H1 (cell line): ENCODE results near the gene SZT2. TPM values are rescaled to one million over a fixed set of nuclear protein-coding genes. Genes with fewer than 3 reads are reported as not detected.

Experiments
- CTCF ChIA-PET: fragments of 300-600 bp; sonication (Branson Sonifier 250); formaldehyde crosslinking; loops from one replicate; lab custom pipeline; 2021; ENCODE audit not compliant: partially characterized antibody; lab: Charles Lee
- POLR2A ChIA-PET: fragments of 300-600 bp; sonication (Branson Sonifier 250); formaldehyde crosslinking; loops from one replicate; lab custom pipeline; 2021; ENCODE audit warnings: inconsistent platforms; ENCODE audit not compliant: partially characterized antibody; lab: Charles Lee
- DNase-seq, 2 experiments: peaks; one replicate each; pipeline versions ENCODE4 v3.0.0 to v3.0.0-alpha.2; 2010 to 2022; ENCODE audit warnings: low spot score in 2 of 2, low read depth in 1 of 2, mixed read lengths in 1 of 2
- FAIRE-seq: peaks from 2 replicates; lab custom pipeline; 2011; peaks lifted over from hg19 to GRCh38; lab: Jason Lieb, UNC
- H2AFZ ChIP-seq: 2 replicates; pipeline ENCODE4 v1.8.1; 2012; ENCODE audit warnings: low read length, inconsistent platforms
- H2AK5ac ChIP-seq: 2 replicates; pipeline ENCODE4 v1.6.1; 2013; ENCODE audit warnings: low read depth, low read length
- H2BK120ac ChIP-seq: replicated peaks from 2 replicates; pipeline ENCODE3; 2013; ENCODE audit warnings: low read depth, low read length, inconsistent platforms
- H2BK12ac ChIP-seq: 2 replicates; pipeline ENCODE4 v1.6.1; 2013; ENCODE audit warnings: low read depth, low read length
- H2BK15ac ChIP-seq: 2 replicates; pipeline ENCODE4 v1.6.1; 2013; ENCODE audit warnings: low read length
- H2BK20ac ChIP-seq: 2 replicates; pipeline ENCODE4 v1.6.1; 2013; ENCODE audit warnings: low read length
- H2BK5ac ChIP-seq: 2 replicates; pipeline ENCODE4 v1.6.1; 2013; ENCODE audit warnings: low read depth, low read length
- H3K14ac ChIP-seq: 2 replicates; pipeline ENCODE4 v1.6.1; 2013; ENCODE audit warnings: inconsistent platforms; ENCODE audit not compliant: insufficient read length
- H3K18ac ChIP-seq: 2 replicates; pipeline ENCODE4 v1.6.1; 2013; ENCODE audit warnings: low read length; ENCODE audit errors: extremely low read depth
- H3K23ac ChIP-seq: 2 replicates; pipeline ENCODE4 v1.6.1; 2013; ENCODE audit warnings: inconsistent platforms; ENCODE audit not compliant: insufficient read length
- H3K23me2 ChIP-seq: 2 replicates; pipeline ENCODE4 v1.6.1; 2013; ENCODE audit warnings: low read depth, low read length
- H3K27ac ChIP-seq: 2 replicates; pipeline ENCODE4 v1.6.1; 2011; ENCODE audit warnings: low read depth, low read length, inconsistent platforms
- H3K27me3 ChIP-seq, 4 experiments: replicated peaks in 1 of 4; 1 replicate in 1 of 4; 2 replicates in 3 of 4; pipeline versions ENCODE4 v1.6.1 to v1.8.1; 2011 to 2013; ENCODE audit warnings: low read length in 3 of 4, mild to moderate bottlenecking in 3 of 4, inconsistent platforms in 2 of 4, mixed read lengths in 2 of 4, moderate library complexity in 1 of 4; ENCODE audit not compliant: control insufficient read depth in 3 of 4, insufficient read depth in 3 of 4; ENCODE audit errors: extremely low read depth in 1 of 4
- H3K36me3 ChIP-seq, 4 experiments: 2 replicates each; pipeline versions ENCODE4 v1.6.1 to v1.8.1; 2011 to 2013; ENCODE audit warnings: mild to moderate bottlenecking in 4 of 4, low read length in 3 of 4, moderate library complexity in 2 of 4, control low read depth in 1 of 4, inconsistent platforms in 1 of 4; ENCODE audit not compliant: insufficient read depth in 4 of 4, control insufficient read depth in 2 of 4
- H3K4ac ChIP-seq: replicated peaks from 2 replicates; pipeline ENCODE3; 2013; ENCODE audit warnings: low read length, low read depth, mixed read lengths, inconsistent platforms; ENCODE audit not compliant: insufficient read length
- H3K4me1 ChIP-seq, 4 experiments: replicated peaks in 1 of 4; 1 replicate in 1 of 4; 2 replicates in 3 of 4; pipeline versions ENCODE4 v1.6.1 to v1.8.1; 2011 to 2013; ENCODE audit warnings: low read length in 3 of 4, inconsistent platforms in 2 of 4, mixed read lengths in 1 of 4; ENCODE audit not compliant: insufficient read depth in 4 of 4, control insufficient read depth in 3 of 4
- H3K4me2 ChIP-seq, 2 experiments: 2 replicates each; pipeline versions ENCODE4 v1.6.1 to v1.8.1; 2011 to 2013; ENCODE audit warnings: low read depth in 2 of 2, low read length in 2 of 2, control low read depth in 1 of 2, inconsistent platforms in 1 of 2, mild to moderate bottlenecking in 1 of 2; ENCODE audit not compliant: insufficient read depth in 1 of 2
- H3K4me3 ChIP-seq, 4 experiments: fragments of 200-600, 300-600 bp in 1 of 4; sonication (generic), shearing (Covaris generic), sonication (Bioruptor Twin) in 1 of 4; 2 replicates each; pipeline versions ENCODE4 v1.5.1 to v1.8.1; 2011 to 2016; ENCODE audit warnings: low read length in 4 of 4, low read depth in 3 of 4, control low read depth in 2 of 4, inconsistent platforms in 2 of 4, mild to moderate bottlenecking in 2 of 4, mixed read lengths in 1 of 4, moderate library complexity in 1 of 4; ENCODE audit not compliant: insufficient read depth in 2 of 4; ENCODE audit errors: extremely low read depth in 1 of 4
- H3K56ac ChIP-seq: replicated peaks from 2 replicates; pipeline ENCODE3; 2013; ENCODE audit warnings: low read depth, mild to moderate bottlenecking, mixed read lengths, low read length, inconsistent platforms; ENCODE audit not compliant: insufficient read length
- H3K79me1 ChIP-seq: 2 replicates; pipeline ENCODE4 v1.6.1; 2013; ENCODE audit warnings: low read depth, low read length, control low read depth
- H3K79me2 ChIP-seq, 2 experiments: 2 replicates each; pipeline versions ENCODE4 v1.6.1 to v1.8.1; 2012 to 2013; ENCODE audit warnings: low read length in 2 of 2, mild to moderate bottlenecking in 2 of 2, inconsistent platforms in 1 of 2; ENCODE audit not compliant: insufficient read depth in 2 of 2, control insufficient read depth in 1 of 2
- H3K9ac ChIP-seq, 4 experiments: replicated peaks in 1 of 4; 1 replicate in 1 of 4; 2 replicates in 3 of 4; pipeline versions ENCODE4 v1.6.1 to v1.8.1; 2011 to 2013; ENCODE audit warnings: low read depth in 3 of 4, low read length in 3 of 4, control low read depth in 2 of 4, mild to moderate bottlenecking in 2 of 4, moderate library complexity in 2 of 4, inconsistent platforms in 1 of 4; ENCODE audit errors: extremely low read depth in 1 of 4
- H3K9me3 ChIP-seq, 2 experiments: 2 replicates each; pipeline versions ENCODE4 v1.6.1 to v1.8.1; 2012 to 2013; ENCODE audit warnings: mild to moderate bottlenecking in 2 of 2, moderate library complexity in 2 of 2, control low read depth in 1 of 2, inconsistent platforms in 1 of 2, low read depth in 1 of 2, low read length in 1 of 2, mixed read lengths in 1 of 2; ENCODE audit not compliant: insufficient read depth in 2 of 2
- H4K20me1 ChIP-seq, 2 experiments: replicated peaks in 1 of 2; 2 replicates each; pipeline versions ENCODE3 to v1.8.1; 2011 to 2013; ENCODE audit warnings: inconsistent platforms in 2 of 2, low read length in 2 of 2, mild to moderate bottlenecking in 1 of 2; ENCODE audit not compliant: insufficient read depth in 2 of 2, control insufficient read depth in 1 of 2
- H4K5ac ChIP-seq: 2 replicates; pipeline ENCODE4 v1.6.1; 2013; ENCODE audit warnings: low read length, low read depth, mixed read lengths, inconsistent platforms; ENCODE audit not compliant: insufficient read length
- H4K8ac ChIP-seq: 2 replicates; pipeline ENCODE4 v1.8.0; 2013; ENCODE audit warnings: mild to moderate bottlenecking, moderate library complexity, low read length, inconsistent platforms; ENCODE audit not compliant: insufficient read depth; ENCODE audit errors: extremely low read depth
- H4K91ac ChIP-seq: replicated peaks from 2 replicates; pipeline ENCODE3; 2013; ENCODE audit warnings: low read length, mixed read lengths, inconsistent platforms; ENCODE audit not compliant: insufficient read length
- CTBP2 ChIP-seq: IDR thresholded peaks from 2 replicates; pipeline ENCODE4 v1.7.0; 2011; ENCODE audit warnings: borderline replicate concordance, mild to moderate bottlenecking, moderate library complexity, mixed read lengths, low read length; ENCODE audit not compliant: insufficient read depth, insufficient read length
- JUND ChIP-seq: IDR thresholded peaks from 2 replicates; pipeline ENCODE4 v1.6.1; 2011; ENCODE audit warnings: mild to moderate bottlenecking, improper control_type of control experiment, low read length
- KDM1A ChIP-seq: fragments of 200-600, 300-600 bp; sonication (generic); IDR thresholded peaks from 2 replicates; pipeline ENCODE4 v1.7.1; 2016; ENCODE audit warnings: mild to moderate bottlenecking, low read length, borderline replicate concordance
- RAD21 ChIP-seq, 2 experiments: IDR thresholded peaks in 1 of 2; conservative IDR thresholded peaks in 1 of 2; 2 replicates each; pipeline ENCODE4 v1.6.1; 2011; ENCODE audit warnings: low read depth in 2 of 2, low read length in 2 of 2, improper control_type of control experiment in 1 of 2, inconsistent platforms in 1 of 2, mild to moderate bottlenecking in 1 of 2, moderate library complexity in 1 of 2
- RBBP5 ChIP-seq: IDR thresholded peaks from 2 replicates; pipeline ENCODE4 v1.7.1; 2012; ENCODE audit warnings: low read depth, mild to moderate bottlenecking, inconsistent platforms, low read length, moderate library complexity, borderline replicate concordance
- SAP30 ChIP-seq: fragments of 300-600 bp; sonication (generic); IDR thresholded peaks from 2 replicates; pipeline ENCODE4 v1.7.1; 2012; ENCODE audit warnings: low read length, moderate library complexity, mild to moderate bottlenecking, inconsistent platforms; ENCODE audit not compliant: insufficient read depth, insufficient replicate concordance
- SIN3A ChIP-seq, 2 experiments: IDR thresholded peaks in 1 of 2; conservative IDR thresholded peaks in 1 of 2; 2 replicates each; pipeline ENCODE4 v1.6.1; 2011 to 2012; ENCODE audit warnings: low read length in 2 of 2, improper control_type of control experiment in 1 of 2, low read depth in 1 of 2, mild to moderate bottlenecking in 1 of 2
- TAF7 ChIP-seq: optimal IDR thresholded peaks from 2 replicates; pipeline ENCODE3; 2011; ENCODE audit warnings: low read depth, mild to moderate bottlenecking, inconsistent platforms, low read length, moderate library complexity, borderline replicate concordance
- TEAD4 ChIP-seq: IDR thresholded peaks from 2 replicates; pipeline ENCODE4 v1.6.1; 2012; ENCODE audit warnings: low read depth, low read length, inconsistent platforms, mixed read lengths
- WGBS, 2 experiments: shearing (Covaris generic) in 1 of 2; methylation state at CpG; one replicate each; pipeline versions ENCODE4 v1.1.6 to v1.1.7; 2013 to 2015; ENCODE audit warnings: low lambda C conversion rate in 2 of 2, mixed read lengths in 2 of 2, inconsistent platforms in 1 of 2, low coverage in 1 of 2, missing lambda C conversion rate in 1 of 2; ENCODE audit not compliant: insufficient replicate concordance in 2 of 2, insufficient coverage in 1 of 2, insufficient read length in 1 of 2; ENCODE audit errors: extremely low coverage in 1 of 2, missing lambda C conversion rate in 1 of 2; 5-methylcytosine and 5-hydroxymethylcytosine counted together
- polyA plus RNA-seq, 7 experiments: library from polyadenylated mRNA; depleted of rRNA in 3 of 7; stranded (reverse) in 5 of 7; unstranded in 2 of 7; fragments of >200 nt in 5 of 7; fragments of 200-250 nt in 2 of 7; gene quantifications; 1 replicate in 5 of 7; 2 replicates in 1 of 7; 4 replicates in 1 of 7; pipeline versions ENCODE4 v1.2.1 to v1.2.3, GENCODE V29; 2011 to 2013; ENCODE audit warnings: missing spikeins in 2 of 7, mixed read lengths in 2 of 7
- total RNA-seq: library from RNA; stranded (reverse); fragmentation: NEBNext Ultra II Directional; extraction: Animal tissue kit (Norgen Biotek cat#: 25700); gene quantifications from 2 replicates; pipeline ENCODE4 v1.2.1, GENCODE V29; 2021
- TF ChIP-seq, protein P1 (sequence below): IDR thresholded peaks from 2 replicates; pipeline ENCODE4 v1.6.1; 2012; ENCODE audit warnings: low read length, inconsistent platforms

SZT2 gene
- total and polyA plus RNA-seq, 2 of the 8 experiments (the other 6 are each of a cell fraction or from before 2014, with no cell fraction given): 4.7 to 12.9 TPM

DNA sequence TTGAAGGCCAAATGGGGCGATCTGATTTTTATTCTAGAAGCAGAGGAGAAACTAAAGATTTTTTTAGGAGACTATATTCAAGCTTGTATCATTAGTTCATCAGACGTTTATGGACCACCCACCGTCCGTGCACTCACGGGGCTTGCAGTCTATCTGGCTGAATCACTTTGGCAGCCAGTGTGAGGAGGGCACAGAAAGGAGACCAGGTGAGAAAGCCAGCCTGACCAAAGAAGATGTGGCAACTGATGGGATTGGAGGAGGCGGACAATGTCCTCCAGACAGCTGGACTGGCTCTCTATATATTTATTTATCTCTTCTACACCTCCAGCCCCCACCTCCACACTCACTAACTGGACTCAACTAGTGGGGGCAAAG lies 21.1 kb upstream of the SZT2 start:
- WGBS, 2 experiments: 34% methylated on average over 6 of the region's 6 CpGs; no CpG with 5 or more reads in 1 of the 2 experiments
- TF ChIP-seq TAF7: no peak
- TF ChIP-seq CTBP2: no peak
- no peak for TF ChIP-seq TEAD4
- TF ChIP-seq RBBP5: no peak
- no peak for TF ChIP-seq SIN3A (conservative IDR thresholded peaks at IDR 0.05 in 1 of 2, IDR thresholded peaks at IDR 0.05 in 1 of 2; ENCODE audit: low read depth in 1 of 2, low read length in 2 of 2)
- no peak for TF ChIP-seq JUND
- TF ChIP-seq KDM1A: no peak
- TF ChIP-seq, protein P1, sequence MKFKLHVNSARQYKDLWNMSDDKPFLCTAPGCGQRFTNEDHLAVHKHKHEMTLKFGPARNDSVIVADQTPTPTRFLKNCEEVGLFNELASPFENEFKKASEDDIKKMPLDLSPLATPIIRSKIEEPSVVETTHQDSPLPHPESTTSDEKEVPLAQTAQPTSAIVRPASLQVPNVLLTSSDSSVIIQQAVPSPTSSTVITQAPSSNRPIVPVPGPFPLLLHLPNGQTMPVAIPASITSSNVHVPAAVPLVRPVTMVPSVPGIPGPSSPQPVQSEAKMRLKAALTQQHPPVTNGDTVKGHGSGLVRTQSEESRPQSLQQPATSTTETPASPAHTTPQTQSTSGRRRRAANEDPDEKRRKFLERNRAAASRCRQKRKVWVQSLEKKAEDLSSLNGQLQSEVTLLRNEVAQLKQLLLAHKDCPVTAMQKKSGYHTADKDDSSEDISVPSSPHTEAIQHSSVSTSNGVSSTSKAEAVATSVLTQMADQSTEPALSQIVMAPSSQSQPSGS: no peak
- TF ChIP-seq SAP30: no peak
- no peak for TF ChIP-seq RAD21 (IDR thresholded peaks at IDR 0.05 in 1 of 2, conservative IDR thresholded peaks at IDR 0.05 in 1 of 2; ENCODE audit: low read depth in 2 of 2, low read length in 2 of 2)

More for the DNA sequence above, 21.1 kb upstream of the SZT2 start:
- H3K27ac ChIP-seq: 0 out of 2 replicates have a peak overlapping the region, but pooled peaks have one; percentile 79
- no peak overlapping the region for H3K4ac ChIP-seq
- POLR2A ChIA-PET: interaction anchor here (0.9 to 3.9 kb wide), 15 partner anchors 9 to 552 kb away, joined by 3 to 33 read pairs (median 4); partner anchors contain the start of genes CDC20, MED8, SZT2 and TMEM125
- H3K4me1 ChIP-seq: peaks cover 4 to 21% (median 13%) of the 10 kb centered on the region in 4 experiments
- H3K4me2 ChIP-seq: peak overlapping the region; percentile 93 to 96
- no peak for FAIRE-seq
- no peak overlapping the region for H3K23ac ChIP-seq
- no peak overlapping the region for H2AK5ac ChIP-seq
- no peak overlapping the region; the same call in 1 of the 2 replicates for H2BK15ac ChIP-seq
- H4K91ac ChIP-seq: peak overlapping the region; percentile 5
- H3K36me3 ChIP-seq: peaks cover 0 to 17% (median 6%) of the 10 kb centered on the region in 4 experiments; a peak in 3 of 8 replicates
- H4K5ac ChIP-seq: peak overlapping the region; percentile 93
- no peak overlapping the region for H2BK5ac ChIP-seq
- no peak overlapping the region for H3K14ac ChIP-seq
- H3K27me3 ChIP-seq: no peaks in the 10 kb centered on the region
- H3K79me1 ChIP-seq: peaks cover 8% of the 10 kb centered on the region
- no peaks in the 10 kb centered on the region for H3K9me3 ChIP-seq
- no peaks in the 10 kb centered on the region; a peak in 1 of 4 replicates for H3K79me2 ChIP-seq
- peak overlapping the region; percentile 33 to 68 (median 55) for H3K4me3 ChIP-seq
- H2BK12ac ChIP-seq: no peak overlapping the region
- no peak overlapping the region for H2AFZ ChIP-seq
- no peak overlapping the region for H3K18ac ChIP-seq
- H3K56ac ChIP-seq: no peak overlapping the region
- peaks cover 13% of the 10 kb centered on the region for H3K23me2 ChIP-seq
- H2BK20ac ChIP-seq: no peak overlapping the region
- no peak overlapping the region for H4K8ac ChIP-seq
- no peak for DNase-seq
- no peak overlapping the region for H2BK120ac ChIP-seq
- H4K20me1 ChIP-seq: peaks cover 0 to 12% of the 10 kb centered on the region in 2 experiments
- H3K9ac ChIP-seq: peak overlapping the region in 1 of 4 experiments; percentile 42; a peak in 2 of 7 replicates
- CTCF ChIA-PET: interaction anchor here (0.8 to 2.8 kb wide), 10 partner anchors 11 to 202 kb away, joined by 3 to 12 read pairs (median 4); partner anchors contain the start of genes MED8 and SZT2
